GM18873 (cell line): ENCODE results near the gene MARCHF3.
"Not testable (repeated sequence)": the region's sequence is repeated elsewhere in the genome, so short reads cannot be mapped to it uniquely, and the experiment has no call there.

Experiments
- ATAC-seq: cut with Tn5 transposase; IDR thresholded peaks from one replicate; pipeline ENCODE4 v1.9.1; 2021; ENCODE audit warnings: mild to moderate bottlenecking, moderate library complexity, moderate number of reproducible peaks; ENCODE audit not compliant: unreplicated experiment, low FRiP score

Gene MARCHF3

DNA sequence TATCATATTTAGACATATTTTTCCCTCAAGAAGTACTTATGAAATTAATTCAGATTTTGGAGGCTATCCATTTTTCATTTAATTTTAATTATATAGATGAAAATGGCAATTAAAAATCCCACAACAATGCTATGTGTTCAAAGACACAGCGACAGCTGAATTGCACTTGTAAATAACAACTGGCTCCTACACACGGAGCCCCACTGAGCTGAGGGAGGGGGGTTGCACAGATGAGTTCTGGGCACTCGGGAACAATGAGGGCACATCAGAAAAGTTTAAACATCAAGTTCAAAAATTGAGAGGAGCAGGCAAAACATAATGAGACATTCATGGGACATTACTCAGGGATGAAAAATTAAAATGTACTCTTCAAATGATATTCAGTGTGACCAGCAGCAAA, 104.9 kb downstream of the MARCHF3 start:
- no peak for ATAC-seq

- no peak for ATAC-seq
Observed at GRCh38 chr5:126924331-126925033, 105.9 kb downstream of the MARCHF3 start.

DNA sequence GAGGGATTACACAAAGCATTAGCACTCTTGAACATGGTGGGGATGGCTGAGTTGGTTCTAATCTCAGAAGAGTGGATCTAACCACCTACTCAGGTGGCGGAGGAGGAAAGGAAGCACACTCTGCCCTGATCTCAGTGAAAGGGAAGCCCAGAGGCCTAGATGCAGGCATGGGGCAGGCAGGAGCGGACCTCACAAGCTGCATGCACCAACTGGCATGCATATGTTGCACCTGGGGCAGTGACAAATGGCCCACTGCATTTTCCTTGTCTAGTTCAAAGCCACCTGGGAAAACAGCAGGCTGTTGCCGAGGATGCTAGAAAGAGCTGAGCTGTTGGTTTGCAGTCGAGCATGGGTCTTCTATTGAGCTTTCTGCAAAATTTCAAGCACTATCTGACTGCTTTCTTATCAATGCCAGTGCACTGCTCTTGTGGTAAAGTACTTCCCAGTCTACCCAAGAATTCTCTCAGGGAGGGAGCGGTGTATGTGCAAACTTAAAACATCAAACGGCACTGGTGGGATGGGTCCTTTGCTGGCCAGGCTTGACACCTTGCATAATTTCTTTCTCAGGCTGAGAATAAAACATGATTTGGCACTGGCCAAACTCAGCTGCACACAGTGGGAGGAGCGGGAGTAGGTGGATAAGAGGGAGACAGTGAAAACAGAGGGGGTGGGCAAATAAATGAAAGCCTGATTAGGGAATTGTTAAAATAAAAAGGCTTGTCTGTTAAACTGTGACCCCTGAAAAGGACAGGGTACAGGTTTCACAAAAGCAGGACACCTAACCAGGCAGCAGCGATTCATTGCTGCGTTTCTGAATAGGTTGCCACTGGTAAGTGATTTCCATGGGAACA, 108.9 kb downstream of the MARCHF3 start:
- no peak for ATAC-seq

- no peak for ATAC-seq
Observed at GRCh38 chr5:126920291-126920690, 110.1 kb downstream of the MARCHF3 start.

DNA sequence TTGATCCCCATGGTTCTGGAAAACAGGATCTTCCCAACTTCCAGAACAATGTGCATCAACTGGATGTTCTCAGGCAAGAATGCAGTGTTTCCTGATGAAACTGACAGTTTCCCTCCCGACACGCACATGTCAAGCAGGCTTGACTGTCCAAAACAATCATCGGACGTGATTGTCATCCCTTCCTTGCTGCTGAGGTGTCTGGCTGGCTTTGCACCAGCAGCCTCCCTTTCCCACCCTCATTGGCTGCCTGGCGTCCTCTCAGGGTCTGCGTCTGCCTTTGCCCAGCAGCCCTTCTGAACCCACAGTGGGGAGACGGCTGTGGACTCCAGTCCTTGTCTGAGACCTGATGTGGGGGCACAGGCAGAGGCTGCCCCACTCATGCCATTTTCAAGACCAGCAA, 110.8 kb downstream of the MARCHF3 start:
- ATAC-seq = no peak

DNA sequence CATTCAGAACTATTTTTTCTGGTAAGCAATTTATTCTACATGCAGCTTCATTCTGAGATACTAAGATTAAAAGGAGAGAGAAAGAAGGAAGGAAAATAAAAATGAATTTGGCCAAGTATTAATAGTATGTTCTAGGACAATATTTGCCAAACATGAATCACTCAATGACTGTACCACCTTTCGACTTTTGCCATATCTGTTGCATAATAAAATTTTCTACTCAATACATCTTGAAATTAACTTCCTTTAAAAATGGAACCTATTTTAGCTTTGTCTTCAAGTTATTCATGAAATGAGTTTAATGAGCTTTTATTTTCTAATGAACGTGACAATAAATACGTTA, 111.8 kb downstream of the MARCHF3 start:
- no peak for ATAC-seq

DNA sequence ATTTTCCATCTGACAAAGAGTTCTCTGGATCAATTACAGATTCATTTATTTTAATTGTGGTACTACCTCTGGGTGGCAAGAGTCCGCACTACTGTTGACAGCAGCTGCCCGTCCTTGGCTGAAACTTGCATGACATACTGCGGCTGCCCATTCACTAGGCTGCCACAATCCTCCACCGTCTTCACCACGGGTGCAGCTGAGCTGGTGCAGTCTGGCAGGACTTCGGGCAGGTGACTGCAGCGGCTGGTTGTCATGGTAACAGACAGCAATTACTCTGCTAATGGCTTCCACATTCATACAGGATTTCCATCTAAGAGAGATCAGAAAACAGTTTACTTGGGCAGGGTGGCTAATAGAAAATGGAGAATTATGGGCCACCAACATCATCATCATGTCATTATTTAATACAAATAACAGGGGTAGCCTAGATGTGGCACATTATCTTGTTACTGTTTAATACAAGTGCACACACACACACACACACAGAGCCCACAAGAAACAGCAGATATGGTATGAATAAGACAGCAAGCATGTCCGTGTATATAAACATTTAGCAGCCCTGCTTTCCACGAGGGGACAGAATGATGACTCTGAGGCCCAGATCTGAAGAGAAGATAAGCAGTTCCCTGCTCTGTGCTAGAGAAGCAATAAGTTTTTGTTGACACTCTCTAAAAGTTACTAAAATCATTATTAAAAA, 112.3 kb downstream of the MARCHF3 start:
- no peak for ATAC-seq

DNA sequence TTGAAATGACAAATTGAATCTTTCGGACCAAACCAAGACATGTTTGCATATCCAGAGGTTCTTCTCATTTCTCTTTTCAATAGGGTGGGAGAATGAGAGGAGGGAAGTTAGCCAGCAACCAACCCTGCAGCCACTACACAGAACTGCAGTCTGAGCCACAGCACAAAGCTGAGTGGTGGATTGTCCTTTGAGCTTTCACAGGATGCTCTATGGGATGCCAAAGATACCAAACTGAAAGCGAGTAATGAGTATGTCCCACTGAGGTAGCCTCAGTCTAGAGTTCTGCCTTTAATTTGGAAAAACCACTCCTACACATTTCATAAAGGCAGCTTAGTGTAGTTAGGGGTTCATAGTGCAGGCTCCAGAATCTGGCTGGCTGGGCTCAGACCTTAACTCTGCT, 114.9 kb downstream of the MARCHF3 start:
- ATAC-seq = no peak

- ATAC-seq = no peak
Observed at GRCh38 chr5:126914801-126915436, 115.4 kb downstream of the MARCHF3 start.

- ATAC-seq = no peak
Observed at GRCh38 chr5:126912616-126913200, 117.7 kb downstream of the MARCHF3 start.

DNA sequence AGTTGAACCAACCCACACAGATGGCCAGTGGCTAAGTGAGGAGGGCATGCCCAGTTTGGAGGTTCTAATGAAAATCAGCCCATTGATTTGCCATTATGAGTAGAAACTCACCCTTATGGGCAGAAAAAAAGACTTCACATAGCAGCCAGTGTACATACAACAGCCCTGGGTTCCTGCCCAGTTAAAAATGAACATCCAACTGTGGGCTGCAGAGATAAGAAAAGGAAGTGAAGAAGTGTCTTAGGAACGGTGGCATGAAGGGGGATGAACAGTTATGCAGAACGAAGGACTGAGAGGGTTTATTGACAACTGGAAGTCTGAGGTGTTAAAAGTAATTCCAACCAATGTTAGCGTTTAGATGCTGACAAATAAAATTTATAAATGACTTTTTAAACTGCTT, 118.4 kb downstream of the MARCHF3 start:
- no peak for ATAC-seq

- no peak for ATAC-seq
Observed at GRCh38 chr5:126909856-126910255, 120.5 kb downstream of the MARCHF3 start.

DNA sequence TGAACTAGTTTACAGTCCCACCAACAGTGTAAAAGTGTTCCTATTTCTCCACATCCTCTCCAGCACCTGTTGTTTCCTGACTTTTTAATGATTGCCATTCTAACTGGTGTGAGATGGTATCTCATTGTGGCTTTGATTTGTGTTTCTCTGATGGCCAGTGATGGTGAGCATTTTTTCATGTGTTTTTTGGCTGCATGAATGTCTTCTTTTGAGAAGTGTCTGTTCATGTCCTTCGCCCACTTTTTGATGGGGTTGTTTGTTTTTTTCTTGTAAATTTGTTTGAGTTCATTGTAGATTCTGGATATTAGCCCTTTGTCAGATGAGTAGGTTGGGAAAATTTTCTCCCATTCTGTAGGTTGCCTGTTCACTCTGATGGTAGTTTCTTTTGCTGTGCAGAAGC, 126.0 kb downstream of the MARCHF3 start:
- ATAC-seq = not testable (repeated sequence)

- ATAC-seq = no peak
Observed at GRCh38 chr5:126900796-126901195, 129.6 kb downstream of the MARCHF3 start.

GRCh38 chr5:126899476-126899875, 130.9 kb downstream of the MARCHF3 start:
- ATAC-seq = no peak

DNA sequence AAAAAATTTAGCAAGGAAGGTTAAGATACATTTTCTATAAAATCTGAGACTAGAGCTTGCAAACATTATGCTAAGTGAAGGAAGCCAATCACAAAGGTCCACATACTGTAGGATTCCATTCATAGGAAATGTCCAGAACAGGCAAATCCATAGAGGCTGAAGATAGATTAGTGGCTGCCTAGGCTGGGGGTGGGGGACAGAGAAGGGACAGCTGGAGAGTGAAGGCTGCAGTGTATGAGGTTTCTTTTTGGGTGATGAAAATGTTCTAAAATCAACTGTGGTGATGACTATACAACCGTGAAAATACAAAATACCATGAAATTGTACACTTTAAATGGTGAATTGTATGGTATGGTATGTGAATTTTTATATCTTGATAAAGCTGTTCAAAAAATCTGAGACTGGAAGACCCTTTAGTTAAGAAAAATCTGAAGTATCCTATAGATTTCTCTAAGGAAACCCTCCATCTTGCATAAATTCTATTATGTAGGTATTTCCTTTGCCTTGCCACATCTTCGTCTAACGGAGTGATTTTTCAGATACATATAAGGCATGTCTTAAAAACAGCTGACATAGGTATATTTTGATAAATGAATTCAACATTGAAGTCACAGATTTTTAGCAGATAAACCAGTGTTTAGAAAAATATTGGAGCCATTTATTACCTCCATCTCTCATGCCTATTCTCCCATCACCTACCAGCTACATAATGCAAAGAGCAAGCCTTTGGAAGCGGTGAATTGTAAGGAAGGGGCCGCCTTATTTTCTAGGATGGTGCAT, 132.3 kb downstream of the MARCHF3 start:
- no peak for ATAC-seq

- ATAC-seq = no peak
Observed at GRCh38 chr5:126896170-126896702, 134.1 kb downstream of the MARCHF3 start.

GRCh38 chr5:126895712-126896111, 134.6 kb downstream of the MARCHF3 start:
- ATAC-seq = not testable (repeated sequence)

GRCh38 chr5:126890414-126890813, 139.9 kb downstream of the MARCHF3 start:
- not testable (repeated sequence) for ATAC-seq
